SK-N-MC (cell line): Measurements from ENCODE around the gene VSNL1.
A peak's percentile ranks its signal among the peaks of the same experiment; 100 is the strongest.

Experiments used
- DNase-seq: peaks from one replicate; pipeline ENCODE4 v3.0.0-alpha.2; 2011; ENCODE audit warnings: low read depth, low spot score
- H3K27ac ChIP-seq: fragments of 200-600 bp; sonication (generic); 2 replicates; pipeline ENCODE4 v1.5.1; 2016; ENCODE audit warnings: mixed run types
- H3K36me3 ChIP-seq: fragments of 200-600 bp; sonication (generic); 2 replicates; pipeline ENCODE4 v1.6.1; 2017; ENCODE audit warnings: antibody characterized with exemption, low read length, mixed read lengths; ENCODE audit not compliant: insufficient read depth
- H3K4me3 ChIP-seq: fragments of 200-600 bp; sonication (generic); 2 replicates; pipeline ENCODE4 v1.5.1; 2016
- H3K9ac ChIP-seq: fragments of 200-600 bp; sonication (generic); 2 replicates; pipeline ENCODE4 v1.8.0; 2017; ENCODE audit warnings: mixed run types, mixed read lengths; ENCODE audit not compliant: insufficient read length
- H3K9me3 ChIP-seq: fragments of 200-600 bp; sonication (generic); 2 replicates; pipeline ENCODE4 v1.6.1; 2017; ENCODE audit warnings: low read depth, mild to moderate bottlenecking, antibody characterized with exemption, low read length, moderate library complexity, mixed read lengths
- EZH2 ChIP-seq: fragments of 200-600 bp; sonication (generic); IDR thresholded peaks from one replicate; pipeline ENCODE4 v1.6.1; 2017; ENCODE audit warnings: antibody characterized with exemption
- FOXP2 ChIP-seq: optimal IDR thresholded peaks from 2 replicates; pipeline ENCODE3; 2011; ENCODE audit warnings: mild to moderate bottlenecking, moderate library complexity; ENCODE audit not compliant: insufficient read depth; ENCODE audit errors: extremely low read length, control extremely low read depth
- POLR2AphosphoS5 ChIP-seq: IDR thresholded peaks from 2 replicates; pipeline ENCODE4 v1.6.1; 2012; ENCODE audit warnings: mild to moderate bottlenecking, low read depth, low read length, borderline replicate concordance

Gene VSNL1

GRCh38 chr2:17519486-17519885, 21.0 kb upstream of the VSNL1 start:
- Histone ChIP-seq H3K9ac (peak overlapping the region; percentile 85), H3K4me3 (no peak overlapping the region), H3K27ac (no peak overlapping the region; the same call in 1 of the 2 replicates), H3K9me3 (no peaks in the 10 kb centered on the region), H3K36me3 (no peaks in the 10 kb centered on the region)
- TF ChIP-seq POLR2AphosphoS5: no peak
- TF ChIP-seq FOXP2: no peak
- TF ChIP-seq EZH2: no peak
- DNase-seq: no peak

- DNase-seq: no peak
- no peaks in the 10 kb centered on the region for H3K36me3 ChIP-seq
- no peak overlapping the region for H3K4me3 ChIP-seq
- no peak for TF ChIP-seq POLR2AphosphoS5
- TF ChIP-seq EZH2: no peak
- TF ChIP-seq FOXP2: no peak
- H3K9me3 ChIP-seq: no peaks in the 10 kb centered on the region
- H3K9ac ChIP-seq: no peak overlapping the region
- no peak overlapping the region for H3K27ac ChIP-seq
Observed at GRCh38 chr2:17520761-17521160, 19.7 kb upstream of the VSNL1 start.

DNA sequence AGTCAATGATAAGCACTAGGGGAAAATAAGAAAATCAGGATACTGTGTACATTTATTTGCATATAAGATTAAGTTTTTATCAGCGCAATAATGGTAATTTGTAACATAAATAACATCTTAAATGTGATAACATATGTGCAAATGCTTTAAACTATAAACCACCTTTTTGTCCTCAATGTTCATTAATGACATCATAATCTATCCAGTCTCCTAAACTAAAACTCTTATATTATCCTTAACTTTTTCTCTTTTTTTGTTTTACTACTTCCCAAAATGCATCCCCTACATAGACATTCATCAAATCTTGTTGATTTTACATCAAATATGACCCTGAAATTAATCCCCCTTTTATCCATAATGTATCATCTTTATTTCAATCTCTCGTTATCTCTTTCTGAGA, 18.9 kb upstream of the VSNL1 start:
- no peak overlapping the region for H3K4me3 ChIP-seq
- DNase-seq: no peak
- no peak for TF ChIP-seq EZH2
- no peak for TF ChIP-seq POLR2AphosphoS5
- no peak for TF ChIP-seq FOXP2
- H3K9me3 ChIP-seq: no peaks in the 10 kb centered on the region
- H3K27ac ChIP-seq: no peak overlapping the region
- no peak overlapping the region for H3K9ac ChIP-seq
- H3K36me3 ChIP-seq: no peaks in the 10 kb centered on the region

DNA sequence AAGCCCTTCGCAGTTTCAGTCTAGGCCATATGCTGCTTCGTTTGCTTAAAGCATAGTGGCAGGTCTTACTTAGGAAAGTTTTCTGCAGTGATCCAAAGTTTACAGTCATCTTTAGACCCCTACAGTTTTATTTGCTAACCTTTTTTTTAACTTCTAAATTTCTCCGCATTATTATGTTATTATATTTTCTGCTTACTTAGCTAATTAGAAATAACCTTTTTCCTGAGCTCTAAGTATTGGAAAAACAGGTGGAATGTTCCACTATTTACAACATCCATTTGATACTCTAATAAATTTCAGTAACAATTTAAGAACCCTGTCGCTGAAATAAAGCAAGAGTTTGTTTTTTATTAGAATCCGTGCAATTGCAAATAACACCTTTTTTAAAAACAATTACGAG, 18.2 kb upstream of the VSNL1 start:
- H3K9me3 ChIP-seq: no peaks in the 10 kb centered on the region
- H3K9ac ChIP-seq: no peak overlapping the region
- no peak overlapping the region for H3K27ac ChIP-seq
- no peak overlapping the region for H3K4me3 ChIP-seq
- H3K36me3 ChIP-seq: no peaks in the 10 kb centered on the region
- TF ChIP-seq POLR2AphosphoS5 (no peak), FOXP2 (no peak), EZH2 (no peak)
- no peak for DNase-seq

GRCh38 chr2:17529771-17530170, 10.7 kb upstream of the VSNL1 start:
- DNase-seq: no peak
- Histone ChIP-seq H3K4me3 (no peak overlapping the region), H3K27ac (no peak overlapping the region), H3K9ac (no peak overlapping the region), H3K36me3 (no peaks in the 10 kb centered on the region), H3K9me3 (no peaks in the 10 kb centered on the region)
- TF ChIP-seq FOXP2: no peak
- TF ChIP-seq POLR2AphosphoS5: no peak
- TF ChIP-seq EZH2: no peak

DNA sequence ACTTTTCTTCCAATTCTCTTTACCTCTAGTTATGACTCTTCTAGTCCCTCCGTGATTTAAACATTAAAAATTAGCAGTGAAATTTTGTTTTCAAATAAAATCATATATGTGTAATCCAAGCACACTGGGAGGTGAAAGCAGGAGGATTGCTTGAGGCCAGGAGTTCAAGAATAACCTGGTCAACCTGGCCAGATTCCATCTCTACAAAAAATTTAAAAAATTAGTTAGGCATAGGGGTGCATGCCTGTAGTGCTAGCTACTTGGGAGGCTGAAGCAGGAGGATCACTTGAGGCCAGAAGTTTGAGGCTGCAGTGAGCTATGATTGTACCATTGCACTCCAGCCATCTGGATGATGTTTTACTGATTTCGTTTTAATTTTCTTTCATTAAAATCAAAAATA, 7.0 kb upstream of the VSNL1 start:
- Histone ChIP-seq H3K4me3 (no peak overlapping the region), H3K27ac (no peak overlapping the region), H3K9me3 (no peaks in the 10 kb centered on the region), H3K36me3 (no peaks in the 10 kb centered on the region), H3K9ac (no peak overlapping the region)
- no peak for TF ChIP-seq FOXP2
- no peak for TF ChIP-seq POLR2AphosphoS5
- TF ChIP-seq EZH2: no peak
- DNase-seq: no peak

- Histone ChIP-seq H3K27ac (no peak overlapping the region), H3K9me3 (no peaks in the 10 kb centered on the region)
- no peak for DNase-seq
Observed at GRCh38 chr2:17536416-17536815, 4.1 kb upstream of the VSNL1 start.

DNA sequence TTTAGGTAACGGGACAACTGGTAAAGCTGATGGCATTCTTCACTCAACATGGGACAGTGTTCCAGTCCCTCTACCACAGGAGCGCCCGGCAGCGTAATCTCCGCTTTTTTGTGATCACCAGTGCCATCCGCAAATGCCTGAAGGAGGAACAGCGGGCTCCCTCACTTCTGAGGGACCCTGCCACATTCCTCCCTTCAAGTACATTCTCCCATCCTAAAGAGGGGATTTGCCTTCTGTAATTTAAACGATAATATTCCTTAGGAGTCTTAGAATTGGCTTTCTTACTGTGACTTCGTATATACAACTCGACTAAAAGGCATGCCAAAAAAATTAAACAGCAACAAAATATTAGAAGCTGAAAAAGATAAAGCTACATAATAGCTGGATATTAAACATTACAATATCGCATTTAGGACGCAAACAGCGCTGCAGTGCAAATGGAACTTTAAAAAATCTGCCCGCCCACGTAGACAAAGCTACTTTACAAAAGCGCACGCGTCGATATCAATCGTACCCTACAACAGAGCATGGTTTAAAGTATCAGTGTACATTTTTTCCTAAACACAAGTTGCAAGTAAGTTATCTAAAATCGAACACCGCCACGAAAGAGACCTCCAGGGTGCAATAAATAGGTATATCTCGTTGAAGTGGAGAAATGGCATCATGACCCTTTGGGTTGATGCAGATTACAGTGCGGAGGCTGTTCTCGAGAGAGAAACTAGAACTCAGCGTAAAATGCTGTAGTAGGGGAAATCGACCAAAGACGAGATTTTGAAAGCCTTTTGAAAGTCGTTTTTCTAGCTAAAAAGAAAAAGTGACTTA, 2.3 kb upstream of the VSNL1 start:
- Histone ChIP-seq H3K4me3 (peak overlapping the region; percentile 95), H3K9ac (peak overlapping the region; percentile 81)

More at GRCh38 chr2:17536416-17536815, 4.1 kb upstream of the VSNL1 start:
- Histone ChIP-seq H3K9ac (no peak overlapping the region), H3K4me3 (no peak overlapping the region), H3K36me3 (no peaks in the 10 kb centered on the region)
- TF ChIP-seq POLR2AphosphoS5: no peak
- TF ChIP-seq EZH2: no peak
- no peak for TF ChIP-seq FOXP2

GRCh38 chr2:17538844-17539554, 1.5 kb upstream of the VSNL1 start:
- H3K4me3 ChIP-seq: peak overlapping the region; percentile 95
- no peaks in the 10 kb centered on the region for H3K9me3 ChIP-seq
- TF ChIP-seq EZH2 (no peak), POLR2AphosphoS5 (peak; percentile 40), FOXP2 (peak; percentile 86)
- no peaks in the 10 kb centered on the region for H3K36me3 ChIP-seq
- H3K9ac ChIP-seq: peak overlapping the region; percentile 94
- peak overlapping the region; percentile 96 for H3K27ac ChIP-seq
- no peak for DNase-seq

More for the DNA sequence above, 2.3 kb upstream of the VSNL1 start:
- Histone ChIP-seq H3K9me3 (no peaks in the 10 kb centered on the region), H3K36me3 (no peaks in the 10 kb centered on the region), H3K27ac (peak overlapping the region; percentile 96)
- TF ChIP-seq FOXP2: no peak
- no peak for TF ChIP-seq EZH2
- TF ChIP-seq POLR2AphosphoS5: no peak
- DNase-seq: no peak
